H7 (cell line): ENCODE data around the gene MARK4. TPM values are rescaled to one million over a fixed set of nuclear protein-coding genes. Genes with fewer than 3 reads are reported as not detected.

ENCODE experiments used
- DNase-seq: peaks from one replicate; pipeline ENCODE4 v3.0.0; 2012
- H3K27me3 ChIP-seq: 2 replicates; pipeline ENCODE4 v1.6.0; 2011; ENCODE audit warnings: mild to moderate bottlenecking, low read length; ENCODE audit not compliant: control insufficient read depth, insufficient read depth
- H3K36me3 ChIP-seq: replicated peaks from 2 replicates; pipeline ENCODE4 v1.5.1; 2011; ENCODE audit warnings: low read length; ENCODE audit not compliant: control insufficient read depth, insufficient read depth
- H3K4me3 ChIP-seq: 2 replicates; pipeline ENCODE4 v1.5.1; 2011; ENCODE audit warnings: low read depth, mild to moderate bottlenecking, control low read depth, low read length, moderate library complexity; ENCODE audit not compliant: insufficient read depth
- total RNA-seq: library from RNA; depleted of rRNA; stranded (reverse); fragments of >200 nt; shearing (Covaris generic); gene quantifications from 2 replicates; pipeline ENCODE4 v1.2.3, GENCODE V29; 2014

MARK4 gene
- total RNA-seq, 1 experiment from 2014 or later, result 16.1 TPM

DNA sequence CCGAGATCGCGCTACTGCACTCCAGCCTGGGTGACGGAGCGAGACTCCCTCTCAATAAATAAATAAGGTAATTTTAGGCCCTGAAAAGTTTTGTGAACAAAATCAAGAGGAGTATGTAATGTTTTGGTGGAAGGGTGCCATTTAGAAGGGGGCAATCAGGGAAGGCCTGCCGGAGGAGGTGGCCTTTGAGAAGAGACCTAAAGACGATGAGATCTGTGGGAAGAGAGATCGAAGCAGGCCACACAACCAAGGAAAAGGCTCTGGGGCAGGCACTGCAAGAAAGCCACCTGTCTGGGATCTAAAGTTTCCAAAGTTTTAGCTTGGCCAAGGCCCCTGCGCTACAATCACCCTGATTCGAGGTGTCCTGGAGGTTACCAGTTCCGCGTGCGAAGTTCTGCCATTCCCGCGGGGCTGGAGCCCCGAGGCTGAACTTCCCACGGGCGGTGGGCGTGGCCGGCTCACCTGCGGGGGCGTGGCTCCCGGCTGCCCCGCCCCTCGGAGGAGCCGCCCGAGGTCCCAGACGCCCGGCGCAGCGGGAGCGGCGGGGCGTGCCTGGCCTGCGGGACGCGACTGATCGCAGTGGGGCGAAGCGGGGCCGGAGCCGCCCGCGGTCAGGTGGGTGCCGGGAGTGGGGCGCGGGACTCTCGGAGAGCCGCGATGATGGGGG lies 89.3 kb downstream of the MARK4 start, which contains the start of gene KLC3:
KLC3 (plus strand) TSS at position 519 of the 667 bp plus-strand sequence. CDS start 4,792 bp downstream, outside the sequence.
- H3K27me3 ChIP-seq, result peaks cover 17% of the 10 kb centered on the region
- peak within 1 kb of the TSS; percentile 61 for H3K4me3 ChIP-seq
- no peaks in the 10 kb centered on the region for H3K36me3 ChIP-seq
- peak; percentile 98 for DNase-seq

DNA sequence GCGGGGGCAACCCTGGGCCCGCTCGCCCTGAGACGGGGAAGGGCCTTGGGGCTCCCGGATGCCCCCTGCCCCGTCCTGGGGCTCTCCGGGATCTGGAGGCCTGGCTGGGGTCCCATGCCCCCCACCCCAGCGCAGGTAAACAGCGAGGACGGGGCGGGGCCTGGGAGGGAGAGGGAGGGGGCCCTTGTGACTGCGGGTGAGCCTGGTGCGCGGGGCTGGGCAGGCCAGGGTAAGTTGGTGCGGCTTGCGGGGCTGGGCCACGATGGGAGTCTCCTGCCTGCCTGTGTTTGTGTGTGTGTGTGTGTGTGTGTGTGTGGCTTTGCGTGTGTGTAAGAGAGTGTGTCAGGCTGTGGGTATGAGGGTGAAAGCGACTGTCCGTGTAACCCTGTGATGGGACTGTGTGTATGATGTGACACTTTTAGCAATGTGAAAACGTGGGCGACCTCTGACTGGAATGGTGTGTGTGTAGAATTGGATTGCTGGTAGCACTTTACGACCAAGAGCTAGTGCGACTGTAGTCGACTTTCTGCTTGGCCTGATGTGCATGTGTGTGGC lies 89.9 kb downstream of the MARK4 start:
- H3K36me3 ChIP-seq, result no peaks in the 10 kb centered on the region
- peaks cover 17% of the 10 kb centered on the region for H3K27me3 ChIP-seq
- peak overlapping the region; percentile 61 for H3K4me3 ChIP-seq
- no peak for DNase-seq

- peak; percentile 37 for DNase-seq
- Histone ChIP-seq H3K4me3 (no peak overlapping the region), H3K36me3 (no peaks in the 10 kb centered on the region), H3K27me3 (peaks cover 17% of the 10 kb centered on the region)
These were observed 91.8 kb downstream of the MARK4 start for GRCh38 chr19:45342911-45343310.

- Histone ChIP-seq H3K4me3 (no peak overlapping the region), H3K36me3 (no peaks in the 10 kb centered on the region), H3K27me3 (peaks cover 13% of the 10 kb centered on the region)
- DNase-seq, result peak; percentile 61
These were observed 93.8 kb downstream of the MARK4 start for GRCh38 chr19:45344621-45345505.

DNA sequence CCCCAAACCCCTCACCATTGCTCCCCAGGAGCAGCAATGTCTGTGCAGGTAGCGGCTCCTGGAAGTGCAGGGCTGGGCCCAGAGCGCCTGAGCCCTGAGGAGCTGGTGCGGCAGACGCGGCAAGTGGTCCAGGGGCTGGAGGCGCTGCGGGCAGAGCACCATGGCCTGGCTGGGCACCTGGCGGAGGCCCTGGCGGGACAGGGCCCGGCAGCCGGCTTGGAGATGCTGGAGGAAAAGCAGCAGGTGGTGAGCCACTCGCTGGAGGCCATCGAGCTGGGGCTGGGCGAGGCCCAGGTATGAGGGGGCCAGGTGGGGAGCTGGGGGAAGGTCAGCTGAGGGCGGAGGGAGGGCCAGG lies 94.4 kb downstream of the MARK4 start:
- H3K27me3 ChIP-seq, result peaks cover 10% of the 10 kb centered on the region
- DNase-seq, result peak; percentile 60
- no peak overlapping the region for H3K4me3 ChIP-seq
- no peaks in the 10 kb centered on the region for H3K36me3 ChIP-seq

DNA sequence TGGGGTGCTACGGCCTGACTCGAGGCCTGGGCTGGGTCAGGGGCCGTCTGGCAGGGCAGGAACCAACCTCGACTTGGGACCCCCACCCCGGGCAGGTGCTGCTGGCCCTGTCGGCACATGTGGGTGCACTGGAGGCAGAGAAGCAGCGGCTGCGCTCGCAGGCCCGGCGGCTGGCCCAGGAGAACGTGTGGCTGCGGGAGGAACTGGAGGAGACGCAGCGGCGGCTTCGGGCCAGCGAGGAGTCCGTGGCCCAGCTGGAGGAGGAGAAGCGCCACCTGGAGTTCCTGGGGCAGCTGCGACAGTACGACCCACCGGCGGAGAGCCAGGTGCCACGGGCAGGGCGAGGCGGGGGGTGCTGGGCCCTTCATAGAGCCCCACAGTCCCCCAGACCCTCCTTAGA lies 95.4 kb downstream of the MARK4 start:
- H3K27me3 ChIP-seq, result peaks cover 2% of the 10 kb centered on the region
- peak; percentile 86 for DNase-seq
- no peak overlapping the region for H3K4me3 ChIP-seq
- peaks cover 4% of the 10 kb centered on the region for H3K36me3 ChIP-seq

DNA sequence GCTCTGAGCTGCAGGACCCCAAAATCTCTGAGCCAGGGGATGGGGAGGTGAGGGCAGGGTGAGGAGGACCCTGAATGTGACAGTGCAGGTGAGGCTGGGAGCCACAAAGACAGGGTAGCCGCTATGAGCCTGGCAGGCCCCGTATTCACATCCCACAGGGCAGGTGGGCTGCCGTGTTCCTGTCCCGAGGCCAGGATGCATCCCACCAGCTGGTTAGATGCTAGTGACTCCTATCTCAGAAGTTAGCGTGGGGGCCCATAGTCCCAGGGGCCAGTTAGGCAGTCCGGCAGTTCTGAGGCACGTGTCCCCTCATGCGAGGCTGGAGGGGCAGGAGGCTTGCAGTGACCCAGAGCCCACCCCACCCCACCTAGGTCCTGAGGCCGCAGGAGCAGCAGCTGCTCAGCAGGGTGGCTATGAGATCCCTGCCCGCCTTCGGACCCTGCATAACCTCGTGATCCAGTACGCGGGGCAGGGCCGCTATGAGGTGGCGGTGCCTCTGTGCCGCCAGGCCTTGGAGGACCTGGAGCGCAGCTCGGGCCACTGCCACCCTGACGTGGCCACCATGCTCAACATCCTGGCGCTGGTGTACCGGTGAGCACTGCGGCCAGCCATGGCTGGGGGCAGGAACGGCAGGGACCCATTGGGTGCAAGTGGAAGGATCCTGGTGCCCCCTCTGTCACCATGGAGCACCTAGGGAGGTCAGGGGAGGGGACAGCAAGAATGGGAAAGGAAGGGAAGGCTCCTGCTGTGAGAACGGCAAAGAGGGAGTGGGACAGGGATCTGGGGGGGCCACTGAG lies 96.7 kb downstream of the MARK4 start:
- no peaks in the 10 kb centered on the region for H3K27me3 ChIP-seq
- DNase-seq, result peak; percentile 66
- H3K4me3 ChIP-seq, result no peak overlapping the region

GRCh38 chr19:45348367-45349125 lies 97.5 kb downstream of the MARK4 start:
- H3K27me3 ChIP-seq, result no peaks in the 10 kb centered on the region
- peaks cover 16% of the 10 kb centered on the region for H3K36me3 ChIP-seq
- no peak overlapping the region for H3K4me3 ChIP-seq
- peak; percentile 80 for DNase-seq

More for the DNA sequence above, 96.7 kb downstream of the MARK4 start:
- peaks cover 9% of the 10 kb centered on the region for H3K36me3 ChIP-seq

GRCh38 chr19:45349126-45349415 lies 98.0 kb downstream of the MARK4 start:
- no peak for DNase-seq
- no peak overlapping the region for H3K4me3 ChIP-seq
- H3K27me3 ChIP-seq, result no peaks in the 10 kb centered on the region
- peaks cover 20% of the 10 kb centered on the region for H3K36me3 ChIP-seq

GRCh38 chr19:45349430-45349941 lies 98.4 kb downstream of the MARK4 start:
- peaks cover 24% of the 10 kb centered on the region for H3K36me3 ChIP-seq
- no peaks in the 10 kb centered on the region for H3K27me3 ChIP-seq
- DNase-seq, result peak; percentile 53
- H3K4me3 ChIP-seq, result no peak overlapping the region

DNA sequence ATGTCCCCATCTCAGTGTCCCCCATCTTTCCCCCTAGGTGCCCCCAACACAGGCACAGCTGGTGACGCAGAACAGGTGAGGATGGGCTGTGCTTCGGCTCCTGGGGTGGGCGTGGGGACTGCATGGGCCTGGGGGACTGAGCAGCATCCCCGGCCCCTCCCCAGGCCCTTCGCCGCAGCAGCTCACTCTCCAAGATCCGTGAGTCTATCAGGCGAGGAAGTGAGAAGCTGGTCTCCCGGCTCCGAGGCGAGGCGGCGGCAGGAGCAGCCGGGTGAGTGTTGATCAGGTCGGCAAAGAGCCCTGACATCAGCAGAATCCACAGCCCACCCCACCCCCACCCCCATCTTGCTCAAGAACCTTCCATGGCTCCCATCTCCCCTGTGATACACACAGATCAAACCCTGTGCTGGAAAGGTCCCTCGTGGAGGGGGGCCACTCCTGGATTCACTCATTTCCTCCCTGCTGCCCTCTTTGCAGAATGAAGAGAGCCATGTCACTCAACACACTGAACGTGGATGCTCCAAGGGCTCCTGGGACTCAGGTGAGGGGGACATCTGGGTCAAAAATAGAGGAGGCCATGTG lies 99.5 kb downstream of the MARK4 start:
- H3K4me3 ChIP-seq, result no peak overlapping the region
- no peaks in the 10 kb centered on the region for H3K27me3 ChIP-seq
- peaks cover 31% of the 10 kb centered on the region for H3K36me3 ChIP-seq
- DNase-seq, result peak; percentile 54

- Histone ChIP-seq H3K27me3 (no peaks in the 10 kb centered on the region), H3K36me3 (peaks cover 36% of the 10 kb centered on the region), H3K4me3 (no peak overlapping the region)
- peak; percentile 52 for DNase-seq
These were observed 100.4 kb downstream of the MARK4 start for GRCh38 chr19:45351401-45351952.

- peaks cover 42% of the 10 kb centered on the region for H3K36me3 ChIP-seq
- H3K4me3 ChIP-seq, result no peak overlapping the region
- H3K27me3 ChIP-seq, result no peaks in the 10 kb centered on the region
- no peak for DNase-seq
These were observed 101.0 kb downstream of the MARK4 start for GRCh38 chr19:45352062-45352461.
